Esophagus squamous epithelium (tissue), 5 donors: ENCODE measurements around the gene PRKCB. TPM values are rescaled to one million over a fixed set of nuclear protein-coding genes. Genes with fewer than 3 reads are reported as not detected.

Source experiments
- DNase-seq: peaks from one replicate; lab custom pipeline; 2025; lab: John Stamatoyannopoulos, UW
- H3K27ac ChIP-seq, 4 donors: fragments of 200-600 bp; sonication (generic); one replicate each; pipeline ENCODE4 v1.5.1; 2016 to 2019; ENCODE audit warnings: mild to moderate bottlenecking in 1 of 4
- H3K27me3 ChIP-seq, 4 donors: fragments of 200-600 bp; sonication (generic); 1 replicate in 3 of 4; 2 replicates in 1 of 4; pipeline versions ENCODE4 v1.5.1 to v1.6.0; 2017 to 2021; ENCODE audit warnings: antibody characterized with exemption in 1 of 4
- H3K36me3 ChIP-seq, 3 donors: fragments of 200-600 bp; sonication (generic); one replicate each; pipeline ENCODE4 v1.5.1; 2016 to 2019
- H3K4me1 ChIP-seq, 3 donors: fragments of 200-600 bp; sonication (generic); one replicate each; pipeline ENCODE4 v1.5.1; 2017 to 2019
- H3K4me3 ChIP-seq, 4 donors: fragments of 200-600 bp; sonication (generic); 1 replicate in 3 of 4; 2 replicates in 1 of 4; pipeline ENCODE4 v1.5.1; 2016 to 2019; ENCODE audit warnings: mild to moderate bottlenecking in 2 of 4, moderate library complexity in 1 of 4
- H3K9me3 ChIP-seq, 3 donors: fragments of 200-600 bp; sonication (generic); one replicate each; pipeline ENCODE4 v1.5.1; 2016 to 2019
- CTCF ChIP-seq, 6 experiments: fragments of 450-650 bp in 4 of 6; fragments of 200-600 bp in 2 of 6; sonication (generic) in 2 of 6; IDR thresholded peaks; one replicate each; pipeline ENCODE4 v1.5.1; 2016 to 2019; ENCODE audit warnings: antibody characterized with exemption in 6 of 6, mild to moderate bottlenecking in 4 of 6, moderate library complexity in 4 of 6
- POLR2A ChIP-seq, 4 donors: fragments of 450-650 bp; IDR thresholded peaks; one replicate each; pipeline ENCODE4 v1.6.1; 2017; ENCODE audit warnings: antibody characterized with exemption in 4 of 4, mild to moderate bottlenecking in 4 of 4, moderate library complexity in 3 of 4
- WGBS, 2 donors: methylation state at CpG; one replicate each; pipeline ENCODE4 v1.1.5; 2018; 5-methylcytosine and 5-hydroxymethylcytosine counted together
- intact Hi-C: fragments of 100-400 bp; cut with DNase I; formaldehyde crosslinking; loops from one replicate; pipeline ENCODE4 v1.15.0; 2022
- total RNA-seq, 4 donors: library from RNA; depleted of rRNA; stranded (reverse); fragments of >200 nt; gene quantifications; one replicate each; pipeline ENCODE4 v1.1.0, GENCODE V29; 2016
- donor health status: DM: yes; HTN: yes; CAD: no.

PRKCB gene
- total RNA-seq, 4 donors from 2014 or later, result 0.38 to 4.0 (median 1.7) TPM

DNA sequence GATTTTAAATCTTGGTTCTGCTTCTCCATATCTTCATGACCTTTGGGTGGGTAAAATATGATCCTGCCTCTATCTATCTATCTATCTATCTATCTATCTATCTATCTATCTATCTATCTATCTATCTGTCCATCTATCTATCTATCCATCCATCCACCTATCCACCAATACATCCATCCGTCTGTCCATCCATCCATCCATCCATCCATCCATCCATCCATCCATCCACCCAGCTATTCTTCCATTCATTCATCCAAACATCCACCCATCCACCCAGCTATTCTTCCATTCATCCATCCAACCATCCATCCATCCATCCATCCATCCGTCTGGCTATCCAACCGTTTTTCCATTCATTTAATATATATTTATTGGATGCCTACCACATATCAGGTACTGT, 11.5 kb downstream of the PRKCB start:
- 55 to 56% methylated on average over 3 of the region's 3 CpGs for WGBS, 2 donors
- intact Hi-C loops, result no loop called here
- Histone ChIP-seq H3K27me3 (no peaks in the 10 kb centered on the region), H3K36me3 (no peaks in the 10 kb centered on the region), H3K27ac (no peak overlapping the region), H3K4me1 (no peaks in the 10 kb centered on the region), H3K4me3 (no peak overlapping the region), H3K9me3 (no peaks in the 10 kb centered on the region)
- TF ChIP-seq CTCF (IDR thresholded peaks at IDR 0.05) (no peak), POLR2A (IDR thresholded peaks at IDR 0.05) (no peak)
- no peak for DNase-seq

- 59 to 67% methylated on average over 3 of the region's 3 CpGs for WGBS, 2 donors
- Histone ChIP-seq H3K36me3 (no peaks in the 10 kb centered on the region), H3K9me3 (no peaks in the 10 kb centered on the region), H3K4me3 (no peak overlapping the region), H3K27ac (no peak overlapping the region), H3K27me3 (no peaks in the 10 kb centered on the region), H3K4me1 (no peaks in the 10 kb centered on the region)
- TF ChIP-seq POLR2A (IDR thresholded peaks at IDR 0.05) (no peak), CTCF (IDR thresholded peaks at IDR 0.05) (no peak)
- DNase-seq, result no peak
- intact Hi-C loops, result no loop called here
Observed at GRCh38 chr16:23847948-23848347, 12.2 kb downstream of the PRKCB start.

DNA sequence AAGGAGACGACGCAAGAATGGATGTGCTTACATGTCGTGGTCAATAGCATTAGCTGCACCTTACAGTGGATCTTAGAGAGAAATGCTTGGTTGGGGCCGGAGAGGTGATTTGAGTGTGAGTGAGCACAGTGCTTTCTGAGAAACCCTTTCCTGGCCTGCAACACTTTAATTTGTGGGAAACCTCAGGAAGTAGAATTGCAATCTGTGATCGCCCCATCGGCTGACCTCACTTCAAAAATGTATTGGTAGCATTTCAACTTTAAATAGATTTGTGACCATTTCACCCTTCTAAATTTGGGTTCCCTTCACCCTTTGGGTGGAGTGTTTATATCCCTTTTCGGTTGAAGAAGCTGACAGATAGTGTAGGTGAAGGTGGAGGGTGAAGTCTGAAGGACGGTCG, 13.2 kb downstream of the PRKCB start:
- no peak for DNase-seq
- TF ChIP-seq POLR2A (IDR thresholded peaks at IDR 0.05) (no peak), CTCF (IDR thresholded peaks at IDR 0.05) (no peak)
- Histone ChIP-seq H3K4me1 (no peaks in the 10 kb centered on the region), H3K9me3 (no peaks in the 10 kb centered on the region), H3K27me3 (no peaks in the 10 kb centered on the region), H3K27ac (no peak overlapping the region), H3K4me3 (no peak overlapping the region), H3K36me3 (no peaks in the 10 kb centered on the region)
- 60 to 71% methylated on average over 9 of the region's 9 CpGs for WGBS, 2 donors
- intact Hi-C loops, result no loop called here

DNA sequence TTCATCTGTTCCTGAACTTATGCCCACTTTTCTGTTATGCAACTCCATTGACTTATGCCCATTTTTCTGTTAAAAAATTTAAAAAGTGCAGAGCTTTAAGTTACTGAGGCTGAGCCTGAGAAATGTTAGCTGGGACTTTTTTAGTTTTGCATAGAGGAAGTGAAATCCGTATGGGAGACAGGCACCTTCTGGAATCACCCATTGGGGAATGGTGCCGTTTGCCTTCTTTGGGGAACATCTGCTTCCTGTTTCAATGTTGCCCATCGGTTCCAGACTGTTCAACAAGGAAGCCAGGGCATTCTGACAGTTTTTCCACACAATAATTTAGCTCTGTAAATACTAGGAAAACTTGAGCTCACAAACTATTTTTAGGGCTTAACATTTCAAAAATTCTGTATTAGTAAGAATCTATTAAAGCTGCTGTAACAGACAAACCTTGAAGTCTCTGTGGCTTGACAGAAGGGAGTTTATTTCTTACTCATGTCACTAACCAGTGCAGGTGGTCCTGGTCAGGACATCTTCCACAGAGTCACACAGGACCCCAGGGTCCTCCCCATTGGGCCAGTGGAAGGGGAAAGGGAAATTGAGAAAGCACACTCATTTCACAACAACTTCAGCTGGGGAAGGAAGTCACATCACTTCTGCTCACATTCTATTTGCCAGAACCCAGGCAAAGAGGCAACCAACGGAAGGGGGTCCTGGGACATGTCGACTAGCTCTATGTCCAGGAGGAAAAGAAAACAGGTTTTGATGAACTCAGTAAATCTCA, 17.2 kb downstream of the PRKCB start:
- 29 to 48% methylated on average over 5 of the region's 5 CpGs for WGBS, 2 donors
- Histone ChIP-seq H3K27ac (no peak overlapping the region), H3K4me3 (no peak overlapping the region), H3K27me3 (peaks cover 0 to 6% (median 0%) of the 10 kb centered on the region in 4 donors), H3K9me3 (no peaks in the 10 kb centered on the region), H3K4me1 (no peaks in the 10 kb centered on the region), H3K36me3 (no peaks in the 10 kb centered on the region)
- intact Hi-C loops, result no loop called here
- no peak for DNase-seq
- TF ChIP-seq CTCF (IDR thresholded peaks at IDR 0.05), result no peak
- TF ChIP-seq POLR2A (IDR thresholded peaks at IDR 0.05), result no peak

DNA sequence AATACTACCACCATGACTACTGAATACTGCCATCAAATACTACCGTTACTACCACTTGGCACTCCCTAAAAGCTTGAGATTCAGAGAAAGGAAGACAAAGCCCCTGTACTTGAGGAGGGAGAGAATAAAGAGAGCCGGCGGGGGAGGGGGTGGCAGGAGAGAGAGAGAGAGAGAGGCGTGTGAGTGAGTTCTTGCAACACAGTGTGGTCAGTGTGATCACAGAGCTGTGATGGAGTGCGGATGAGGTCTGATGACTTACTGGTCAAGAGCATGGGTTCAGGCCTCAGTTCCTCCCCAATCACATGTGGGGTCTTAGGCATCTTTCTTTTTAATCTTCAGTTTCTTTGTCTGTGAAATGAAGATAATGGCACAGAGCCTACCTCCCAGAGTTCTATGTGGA, 19.2 kb downstream of the PRKCB start:
- 49 to 53% methylated on average over 4 to 5 of the region's 5 CpGs for WGBS, 2 donors
- Histone ChIP-seq H3K4me3 (no peak overlapping the region), H3K27me3 (peaks cover 0 to 13% (median 0%) of the 10 kb centered on the region in 4 donors), H3K27ac (no peak overlapping the region), H3K9me3 (no peaks in the 10 kb centered on the region), H3K4me1 (no peaks in the 10 kb centered on the region), H3K36me3 (no peaks in the 10 kb centered on the region)
- TF ChIP-seq POLR2A (IDR thresholded peaks at IDR 0.05) (no peak), CTCF (IDR thresholded peaks at IDR 0.05) (no peak)
- intact Hi-C loops, result no loop called here
- no peak for DNase-seq
